Dermis blood vessel endothelial cell (primary cell): ENCODE measurements around the gene IGFBP4. TPM values are rescaled to one million over a fixed set of nuclear protein-coding genes. Genes with fewer than 3 reads are reported as not detected.
"Not testable (repeated sequence)": the region's sequence is repeated elsewhere in the genome, so short reads cannot be mapped to it uniquely, and the experiment has no call there.

ENCODE experiments used
- DNase-seq: peaks from one replicate; pipeline ENCODE4 v3.0.0; 2010
- total RNA-seq: library from RNA; depleted of rRNA; stranded (reverse); fragments of >200 nt; gene quantifications from 2 replicates; pipeline ENCODE4 v1.2.3, GENCODE V29; 2014

IGFBP4 gene
- 375 and 706 TPM in 2 replicates for total RNA-seq

- DNase-seq, result peak; percentile 86
Observed at GRCh38 chr17:40443196-40443987, at the start of gene IGFBP4. Gene IGFBP4, plus strand, starts transcription at chr17:40443450. Its CDS starts 286 bp downstream, at chr17:40443736.

DNA sequence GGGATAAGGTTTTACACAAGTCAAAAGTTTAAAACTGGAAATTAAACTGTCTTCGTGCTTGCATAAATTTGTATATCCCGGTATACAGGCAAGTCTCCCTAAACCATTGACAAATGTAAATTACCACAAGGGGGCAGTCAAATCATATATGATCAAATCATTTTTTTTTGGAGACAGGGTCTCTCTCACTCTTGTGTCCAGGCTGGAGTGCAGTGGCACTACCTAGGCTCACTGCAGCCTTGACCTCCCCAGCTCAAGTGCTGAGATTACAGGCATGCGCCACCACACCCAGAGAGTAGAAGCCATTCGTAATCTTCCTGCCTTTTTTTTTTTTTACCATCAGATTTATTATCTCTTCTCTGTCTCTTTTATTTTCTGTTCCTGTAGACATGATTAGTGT lies 44.1 kb upstream of the IGFBP4 start:
- DNase-seq, result peak; percentile 79

DNA sequence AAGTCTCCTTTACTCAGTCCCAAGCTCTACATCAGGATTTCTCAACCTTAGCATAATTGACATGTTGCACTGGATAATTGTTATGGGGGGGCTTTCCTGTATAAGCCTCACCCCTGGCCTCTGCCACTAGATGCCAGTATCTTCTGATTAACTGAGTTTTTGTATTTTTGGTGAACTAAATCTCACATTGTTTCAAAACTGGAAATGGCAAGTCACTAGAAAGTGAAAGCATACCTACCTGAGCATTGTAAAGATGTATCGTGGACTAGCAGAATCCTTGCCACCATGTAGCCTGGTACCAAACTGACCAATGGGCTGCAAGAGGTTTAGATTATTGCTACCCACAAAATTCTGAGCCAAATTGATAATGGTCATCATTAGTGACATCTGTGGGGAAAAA lies 40.6 kb upstream of the IGFBP4 start:
- DNase-seq, result no peak

DNA sequence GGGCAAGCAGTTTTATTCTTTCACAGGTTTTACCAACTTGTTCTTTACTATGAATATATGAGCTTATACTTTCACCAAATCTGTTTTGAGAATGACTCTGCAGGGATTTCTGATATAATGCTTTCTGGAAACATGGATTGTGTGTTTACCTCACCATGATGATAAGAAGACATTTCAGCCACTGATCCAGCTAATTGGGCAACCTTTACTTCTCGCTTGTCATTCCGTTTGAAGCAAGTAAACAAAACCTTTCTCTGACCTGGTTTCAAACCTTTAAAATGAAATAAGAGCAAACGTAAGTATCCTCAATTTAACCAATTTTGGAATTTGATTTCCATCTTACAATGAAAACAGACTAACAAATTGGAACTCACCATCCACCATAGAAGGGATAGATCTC lies 39.2 kb upstream of the IGFBP4 start:
- DNase-seq, result no peak

DNA sequence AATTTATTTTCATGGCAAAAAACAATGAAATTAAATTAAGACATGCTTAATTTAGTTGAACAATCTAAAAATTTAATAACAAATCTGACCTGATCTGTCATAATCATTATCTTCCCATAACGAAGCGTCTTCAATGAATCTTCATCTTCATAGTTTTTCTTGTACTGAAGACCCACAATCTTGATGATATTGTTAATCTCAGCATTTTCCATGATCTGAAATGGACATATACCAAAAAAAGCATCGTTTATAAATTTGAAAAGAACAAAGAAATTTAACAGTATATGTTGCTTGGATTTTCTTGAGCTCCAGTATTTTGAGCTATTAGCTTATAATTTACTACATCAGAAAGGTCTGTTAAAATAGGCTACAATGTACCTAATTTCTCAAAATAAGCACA lies 35.8 kb upstream of the IGFBP4 start:
- DNase-seq, result no peak

DNA sequence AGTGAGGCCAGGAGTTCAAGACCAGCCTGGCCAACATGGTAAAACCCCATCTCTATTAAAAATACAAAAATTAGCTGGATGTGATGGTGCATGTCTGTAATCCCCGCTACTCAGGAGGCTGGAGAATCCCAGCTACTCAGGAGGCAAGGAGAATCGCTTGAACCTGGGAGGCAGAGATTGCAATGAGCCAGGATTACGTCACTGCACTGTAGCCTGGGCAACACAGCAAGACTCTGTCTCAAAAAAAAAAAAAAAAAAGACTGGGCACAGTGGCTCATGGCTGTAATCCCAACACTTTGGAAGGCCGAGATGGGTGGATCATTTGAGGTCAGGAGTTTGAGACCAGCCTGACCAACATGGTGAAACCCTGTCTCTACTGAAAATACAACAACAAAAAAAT lies 33.7 kb upstream of the IGFBP4 start:
- not testable (repeated sequence) for DNase-seq

DNA sequence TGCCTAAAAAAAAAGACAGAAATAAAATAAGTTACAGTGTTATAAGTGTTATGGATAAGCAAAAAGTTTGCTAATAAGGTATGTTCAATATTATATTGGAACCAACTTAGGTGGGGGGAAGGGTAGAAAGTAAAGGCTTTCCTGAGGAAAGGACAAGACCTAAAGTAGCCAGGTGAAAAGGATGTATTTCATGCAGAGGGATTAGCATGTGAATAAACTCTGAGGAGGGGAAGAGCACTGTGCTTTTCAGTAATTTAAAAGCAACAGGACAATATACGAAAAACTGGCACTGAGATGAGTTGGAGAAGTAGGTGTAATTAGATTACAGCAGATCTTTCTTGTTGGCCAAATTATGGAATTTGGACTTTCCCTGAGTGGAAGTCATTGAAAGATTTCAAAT lies 33.2 kb upstream of the IGFBP4 start:
- DNase-seq, result no peak

DNA sequence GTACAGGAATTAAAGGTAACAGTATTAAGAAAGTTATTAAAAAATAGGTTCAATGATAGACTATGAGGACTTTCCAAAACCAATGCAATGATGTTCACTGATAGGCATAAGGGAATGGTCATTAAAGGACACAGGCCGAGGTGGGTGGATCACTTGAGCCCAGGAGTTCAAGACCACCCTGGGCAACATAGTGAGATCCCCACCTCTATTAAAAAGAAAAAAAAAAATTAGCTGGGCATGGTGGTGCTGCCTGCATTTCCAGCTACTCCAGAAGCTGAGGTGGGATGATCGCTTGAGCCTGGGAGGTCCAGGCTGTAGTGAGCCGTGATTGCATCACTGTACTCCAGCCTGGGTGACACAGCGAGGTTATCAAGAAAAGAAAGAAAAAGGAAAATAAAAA lies 31.4 kb upstream of the IGFBP4 start:
- DNase-seq, result no peak

- DNase-seq, result no peak
Observed at GRCh38 chr17:40412880-40413279, 30.4 kb upstream of the IGFBP4 start.

- DNase-seq, result not testable (repeated sequence)
Observed at GRCh38 chr17:40414312-40414711, 28.9 kb upstream of the IGFBP4 start.

DNA sequence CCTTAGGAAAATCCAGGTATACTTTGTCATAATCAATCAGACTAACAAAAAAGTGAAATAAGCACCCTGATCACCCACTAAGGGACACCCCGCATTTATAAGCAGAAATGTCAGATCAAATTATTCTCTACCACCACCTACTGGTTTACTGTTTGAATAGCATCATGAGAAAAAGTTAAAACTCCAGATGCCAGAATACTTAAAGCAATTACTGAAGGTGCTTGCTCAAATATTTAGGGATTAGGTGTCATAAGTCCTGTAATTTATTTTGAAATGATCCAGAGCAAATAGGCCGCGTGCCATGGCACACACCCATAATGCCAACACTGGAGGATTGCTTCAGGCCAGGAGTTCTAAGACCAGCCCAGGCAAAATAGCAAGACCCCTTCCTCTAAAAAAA lies 27.9 kb upstream of the IGFBP4 start:
- peak; percentile 69 for DNase-seq

DNA sequence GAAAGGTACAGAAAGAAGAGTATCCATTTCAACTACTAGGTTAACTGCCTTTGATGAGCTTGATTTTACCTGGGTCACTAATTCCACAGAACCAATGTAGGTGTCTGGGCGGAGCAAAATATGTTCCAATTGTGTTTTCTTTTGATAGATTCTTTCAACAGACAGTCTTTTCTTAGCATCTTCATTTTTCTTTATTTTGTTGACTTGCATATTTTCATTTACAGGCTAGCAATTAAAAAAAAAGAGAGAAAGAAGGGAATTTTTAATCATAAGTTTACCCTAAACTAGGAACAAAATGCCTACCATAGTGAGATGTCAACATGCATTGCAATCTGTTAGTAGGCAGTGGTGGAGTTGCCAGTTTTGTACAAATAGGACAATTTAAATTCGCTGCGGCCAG lies 26.6 kb upstream of the IGFBP4 start:
- no peak for DNase-seq

DNA sequence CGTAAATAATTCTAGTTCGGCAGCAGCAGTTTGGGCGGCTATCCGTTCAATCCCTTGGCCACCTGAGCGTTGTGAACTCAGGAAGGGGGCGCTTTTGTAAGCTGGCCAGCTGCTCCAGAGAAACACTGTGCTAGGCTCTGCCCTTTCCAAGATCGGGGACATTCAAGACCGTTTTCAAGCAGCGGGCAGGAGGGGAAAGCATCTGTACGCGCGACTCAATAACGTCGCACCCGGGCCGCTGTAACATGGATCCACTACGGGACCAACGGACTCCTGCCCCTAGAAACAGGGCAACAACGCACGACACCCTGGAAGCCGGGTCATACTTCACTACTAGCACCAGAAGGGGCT lies 26.0 kb upstream of the IGFBP4 start:
- DNase-seq, result peak; percentile 43

GRCh38 chr17:40417609-40418427 lies 25.4 kb upstream of the IGFBP4 start, which contains the start of gene TOP2A:
Gene TOP2A, minus strand, starts transcription at chr17:40417896. Its CDS starts 105 bp downstream, at chr17:40417791.
- peak; percentile 100 for DNase-seq

- no peak for DNase-seq
Observed at GRCh38 chr17:40418428-40418706, 24.9 kb upstream of the IGFBP4 start.

GRCh38 chr17:40419559-40420331 lies 23.5 kb upstream of the IGFBP4 start:
- DNase-seq, result peak; percentile 56

GRCh38 chr17:40422990-40423633 lies 20.1 kb upstream of the IGFBP4 start:
- no peak for DNase-seq

DNA sequence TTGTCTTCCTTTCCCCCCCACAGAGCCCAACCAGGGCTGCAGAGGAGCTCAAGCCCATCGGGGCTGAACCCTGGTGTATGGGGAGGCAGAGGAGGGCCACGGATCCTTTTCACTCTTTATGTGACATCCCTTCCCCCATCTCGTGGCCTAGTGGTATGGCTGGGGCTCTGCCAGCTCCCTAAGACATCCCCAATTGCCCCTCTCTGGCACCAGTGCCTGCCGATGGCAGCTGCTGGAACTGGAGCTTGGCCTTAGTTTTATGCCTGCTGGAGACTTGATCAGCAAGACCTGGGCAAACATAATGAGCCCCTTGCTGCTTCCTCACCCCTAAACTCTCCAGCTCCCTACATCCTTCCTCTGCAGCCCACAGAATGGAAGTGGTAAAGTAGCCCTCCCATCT lies 17.5 kb upstream of the IGFBP4 start:
- no peak for DNase-seq

GRCh38 chr17:40427002-40427491 lies 16.2 kb upstream of the IGFBP4 start:
- DNase-seq, result no peak

DNA sequence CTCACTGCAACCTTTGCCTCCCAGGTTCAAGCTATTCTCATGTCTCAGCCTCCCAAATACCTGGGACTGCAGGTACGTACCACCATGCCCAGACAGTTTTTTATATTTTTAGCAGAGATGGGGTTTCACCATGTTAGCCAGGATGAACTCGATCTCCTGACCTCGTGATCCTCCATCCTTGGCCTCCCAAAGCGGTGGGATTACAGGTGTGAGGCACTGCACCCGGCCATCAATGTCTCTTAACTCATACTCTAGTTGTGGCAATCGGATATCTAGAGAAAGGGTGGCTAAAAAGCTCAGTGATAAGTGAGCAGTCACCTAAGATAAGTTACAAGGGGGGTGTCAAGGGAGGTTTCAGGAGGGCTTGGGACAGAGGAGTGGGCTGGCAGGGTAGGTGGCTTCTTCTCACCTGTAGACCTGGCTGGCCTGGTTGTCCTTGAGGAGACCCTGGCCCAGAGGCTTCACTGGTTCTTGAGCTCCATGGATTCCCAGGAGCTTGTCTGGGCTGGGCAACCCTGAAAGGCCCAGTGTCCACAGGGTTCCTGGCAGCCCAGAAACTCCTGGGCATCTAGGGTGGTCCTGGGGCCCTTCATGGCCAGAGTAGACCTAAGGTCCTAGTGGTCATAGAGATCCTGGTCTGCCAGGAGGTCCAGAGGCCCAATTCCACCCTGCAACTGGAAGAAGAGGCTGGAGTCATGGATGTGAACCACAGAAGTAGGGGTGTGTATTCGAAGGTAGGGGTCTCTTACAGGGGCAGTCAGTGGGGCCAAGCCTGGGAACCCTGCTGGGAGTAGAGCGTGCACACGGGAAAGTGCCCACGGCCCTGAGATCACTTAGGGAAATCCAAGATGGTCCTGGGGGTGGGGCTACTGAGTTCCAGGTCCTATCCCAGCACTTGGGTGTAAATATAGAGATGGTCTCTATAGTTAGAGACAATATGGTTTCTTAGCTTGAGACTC lies 12.7 kb upstream of the IGFBP4 start:
- DNase-seq, result no peak

GRCh38 chr17:40431231-40431602 lies 12.0 kb upstream of the IGFBP4 start:
- DNase-seq, result no peak
